Mucosa of stomach (tissue), 1 donor: ENCODE measurements around the gene CMBL.

ENCODE experiments used
- H3K27me3 ChIP-seq: one replicate; pipeline ENCODE4 v1.7.0; 2013; ENCODE audit warnings: mild to moderate bottlenecking, low read length; ENCODE audit not compliant: control insufficient read depth, insufficient read depth
- H3K36me3 ChIP-seq: one replicate; pipeline ENCODE4 v1.7.0; 2013; ENCODE audit warnings: low read length; ENCODE audit not compliant: control insufficient read depth, insufficient read depth
- H3K4me1 ChIP-seq: one replicate; pipeline ENCODE4 v1.7.0; 2013; ENCODE audit warnings: mild to moderate bottlenecking, low read length; ENCODE audit not compliant: control insufficient read depth, insufficient read depth
- H3K4me3 ChIP-seq: one replicate; pipeline ENCODE4 v1.7.0; 2013; ENCODE audit warnings: low read length
- H3K9ac ChIP-seq: one replicate; pipeline ENCODE4 v1.7.0; 2013; ENCODE audit warnings: mild to moderate bottlenecking, low read length, moderate library complexity
- H3K9me3 ChIP-seq: one replicate; pipeline ENCODE4 v1.7.0; 2013; ENCODE audit warnings: mild to moderate bottlenecking, low read length, moderate library complexity; ENCODE audit not compliant: control insufficient read depth
- donor health status: Pancreatic carcinoma.

CMBL gene

DNA sequence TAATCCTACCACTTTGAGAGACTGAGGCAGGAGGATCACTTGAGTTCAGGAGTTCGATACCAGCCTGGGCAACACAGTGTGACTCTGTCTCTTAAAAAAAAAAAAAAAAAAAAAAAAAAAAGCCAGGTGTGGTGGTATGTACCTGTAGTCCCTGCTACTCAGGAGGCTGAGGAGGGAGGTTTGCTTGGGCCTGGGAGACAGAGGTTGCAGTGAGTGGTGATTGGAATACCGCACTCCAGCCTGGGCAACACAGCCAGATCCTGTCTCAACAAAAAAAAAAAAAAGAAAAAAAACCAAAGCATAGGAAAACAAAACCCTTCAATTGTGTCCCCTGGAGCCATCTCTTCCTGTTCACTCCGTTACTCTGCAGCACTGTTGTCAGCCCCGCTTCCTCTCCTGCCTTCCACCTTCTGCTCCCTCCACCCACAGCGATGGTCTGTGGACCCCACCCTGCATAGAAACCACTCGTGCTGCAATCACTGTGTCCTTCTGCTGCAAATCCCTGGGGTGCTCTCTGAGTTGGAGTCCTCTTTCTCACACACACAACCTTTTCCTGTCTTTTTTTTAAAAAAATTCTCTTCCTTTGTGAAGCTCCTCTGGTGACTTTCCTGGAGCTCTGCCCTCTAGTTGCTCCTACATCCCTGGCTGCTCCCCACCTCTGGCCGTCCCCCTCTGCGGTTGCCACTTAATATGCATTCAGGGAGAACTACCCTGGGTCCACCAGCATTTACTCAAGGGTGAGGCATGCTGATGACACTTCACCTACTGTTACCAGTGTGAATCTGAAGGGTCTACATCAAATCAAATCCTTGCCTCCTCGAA lies 35.4 kb downstream of the CMBL start:
- H3K4me1 ChIP-seq: peaks cover 16% of the 10 kb centered on the region

DNA sequence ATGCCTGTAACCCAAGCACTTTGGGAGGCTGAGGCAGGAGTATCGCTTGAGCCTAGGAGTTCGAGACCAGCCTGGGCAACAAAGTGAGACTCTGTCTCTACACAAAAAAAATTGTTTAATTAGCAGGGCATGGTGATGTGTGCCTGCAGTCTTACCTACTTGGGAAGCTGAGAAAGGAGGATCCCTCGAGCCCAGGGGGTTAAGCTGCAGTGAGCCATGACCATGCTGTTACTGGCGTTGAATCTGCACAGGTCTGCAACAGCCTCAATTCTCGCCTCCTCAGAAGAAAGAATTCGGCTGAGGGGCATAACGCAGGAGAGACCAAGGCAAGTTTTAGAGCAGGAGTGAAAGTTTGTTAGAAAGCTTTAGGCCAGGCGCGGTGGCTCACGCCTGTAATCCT lies 39.6 kb downstream of the CMBL start:
- Histone ChIP-seq H3K9ac (no peak overlapping the region), H3K4me3 (no peak overlapping the region), H3K4me1 (peaks cover 14% of the 10 kb centered on the region), H3K36me3 (peaks cover 7% of the 10 kb centered on the region), H3K9me3 (no peaks in the 10 kb centered on the region), H3K27me3 (no peaks in the 10 kb centered on the region)

More for the DNA sequence above, 35.4 kb downstream of the CMBL start:
- H3K36me3 ChIP-seq: no peaks in the 10 kb centered on the region
- H3K4me3 ChIP-seq: no peak overlapping the region
- H3K27me3 ChIP-seq: no peaks in the 10 kb centered on the region
- no peaks in the 10 kb centered on the region for H3K9me3 ChIP-seq
- H3K9ac ChIP-seq: no peak overlapping the region

GRCh38 chr5:10266839-10267238 lies 40.9 kb downstream of the CMBL start:
- Histone ChIP-seq H3K9me3 (no peaks in the 10 kb centered on the region), H3K4me1 (peaks cover 8% of the 10 kb centered on the region), H3K9ac (no peak overlapping the region), H3K27me3 (no peaks in the 10 kb centered on the region), H3K36me3 (peaks cover 7% of the 10 kb centered on the region), H3K4me3 (no peak overlapping the region)

DNA sequence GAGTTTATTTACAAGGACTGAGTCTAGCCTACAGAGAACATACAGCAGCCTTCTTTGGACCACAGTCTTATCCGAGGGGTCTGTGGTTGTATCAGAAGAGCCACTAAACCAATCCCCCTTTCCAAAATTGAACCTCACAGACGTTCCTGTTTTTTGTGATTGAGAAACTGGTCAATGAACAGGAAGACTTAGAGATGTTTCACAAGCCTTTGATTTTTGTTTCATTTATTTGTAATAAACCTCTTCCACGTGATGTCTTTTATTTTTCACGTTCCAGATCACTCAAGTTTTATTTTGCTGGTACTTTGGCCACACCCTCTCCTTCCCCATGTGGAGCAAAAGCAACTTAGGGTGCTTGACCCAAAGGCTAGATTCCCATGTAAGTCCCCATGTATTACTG lies 41.6 kb downstream of the CMBL start:
- H3K9ac ChIP-seq: no peak overlapping the region
- no peaks in the 10 kb centered on the region for H3K9me3 ChIP-seq
- no peaks in the 10 kb centered on the region for H3K27me3 ChIP-seq
- peaks cover 8% of the 10 kb centered on the region for H3K4me1 ChIP-seq
- no peak overlapping the region for H3K4me3 ChIP-seq
- peaks cover 7% of the 10 kb centered on the region for H3K36me3 ChIP-seq

DNA sequence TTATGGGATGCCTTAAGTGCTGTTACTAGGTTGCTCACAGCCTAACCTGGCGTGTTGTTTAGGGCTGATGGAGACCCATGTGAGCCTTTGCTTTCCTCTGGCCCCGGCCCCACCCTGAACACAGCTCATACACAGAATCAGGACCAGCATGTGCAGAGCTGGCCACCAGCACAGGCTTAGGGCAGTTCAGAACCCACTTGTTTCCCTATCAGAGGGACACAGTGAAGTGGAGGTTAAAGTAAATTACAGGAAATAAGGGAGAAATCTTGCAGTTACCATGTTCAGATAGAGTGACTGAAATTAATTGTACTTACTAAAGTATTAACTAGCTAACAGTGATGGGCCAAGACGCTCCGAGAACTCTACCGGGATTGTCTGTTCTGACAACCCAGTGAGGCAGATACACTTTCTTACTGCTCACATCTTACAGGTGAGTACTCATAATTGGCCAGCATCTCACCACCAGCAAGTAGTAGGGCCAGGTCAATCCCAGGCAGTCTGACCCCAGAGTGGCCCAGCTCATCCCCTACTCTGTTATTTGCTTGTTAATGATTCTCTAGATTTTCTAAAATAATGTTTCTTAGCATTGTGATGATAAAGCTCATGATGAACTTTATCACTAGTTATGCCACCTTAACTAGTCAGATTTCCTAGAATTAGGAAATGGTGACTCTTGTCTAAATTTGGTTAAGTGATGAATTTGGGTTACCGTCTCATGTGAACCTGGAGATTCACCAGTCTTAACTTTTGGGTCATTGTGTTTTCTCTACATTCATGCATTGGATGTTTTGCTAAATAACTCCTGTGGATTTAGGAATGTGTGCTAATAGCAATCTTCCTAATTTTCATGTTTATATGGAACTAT lies 42.2 kb downstream of the CMBL start:
- peaks cover 8% of the 10 kb centered on the region for H3K4me1 ChIP-seq
- H3K9me3 ChIP-seq: no peaks in the 10 kb centered on the region
- H3K9ac ChIP-seq: no peak overlapping the region
- no peak overlapping the region for H3K4me3 ChIP-seq
- no peaks in the 10 kb centered on the region for H3K27me3 ChIP-seq
- H3K36me3 ChIP-seq: peaks cover 13% of the 10 kb centered on the region

DNA sequence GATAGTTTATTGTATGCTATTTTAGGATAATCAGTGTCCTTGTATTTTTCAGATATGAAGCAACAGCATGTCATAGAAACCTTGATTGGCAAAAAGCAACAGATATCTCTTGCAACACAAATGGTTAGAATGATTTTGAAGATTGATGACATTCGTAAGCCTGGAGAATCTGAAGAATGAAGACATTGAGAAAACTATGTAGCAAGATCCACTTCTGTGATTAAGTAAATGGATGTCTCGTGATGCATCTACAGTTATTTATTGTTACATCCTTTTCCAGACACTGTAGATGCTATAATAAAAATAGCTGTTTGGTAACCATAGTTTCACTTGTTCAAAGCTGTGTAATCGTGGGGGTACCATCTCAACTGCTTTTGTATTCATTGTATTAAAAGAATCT lies 43.1 kb downstream of the CMBL start:
- peaks cover 15% of the 10 kb centered on the region for H3K36me3 ChIP-seq
- no peak overlapping the region for H3K4me3 ChIP-seq
- no peaks in the 10 kb centered on the region for H3K27me3 ChIP-seq
- H3K9ac ChIP-seq: no peak overlapping the region
- peaks cover 8% of the 10 kb centered on the region for H3K4me1 ChIP-seq
- no peaks in the 10 kb centered on the region for H3K9me3 ChIP-seq

DNA sequence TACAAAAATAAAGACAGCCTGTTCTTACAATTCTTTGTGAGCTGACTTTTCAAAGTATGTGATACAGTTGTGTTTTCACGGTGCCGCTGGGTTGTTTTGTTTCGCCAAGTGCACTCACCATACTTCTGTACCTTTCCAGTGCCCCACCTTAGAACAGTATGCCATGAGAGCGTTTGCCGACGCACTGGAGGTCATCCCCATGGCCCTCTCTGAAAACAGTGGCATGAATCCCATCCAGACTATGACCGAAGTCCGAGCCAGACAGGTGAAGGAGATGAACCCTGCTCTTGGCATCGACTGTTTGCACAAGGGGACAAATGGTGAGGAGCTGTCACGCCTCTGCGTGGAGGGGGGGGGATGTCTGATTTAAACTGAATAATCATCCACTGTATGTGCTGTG lies 44.7 kb downstream of the CMBL start:
- H3K27me3 ChIP-seq: no peaks in the 10 kb centered on the region
- H3K4me3 ChIP-seq: no peak overlapping the region
- peaks cover 21% of the 10 kb centered on the region for H3K36me3 ChIP-seq
- H3K9ac ChIP-seq: no peak overlapping the region
- peaks cover 8% of the 10 kb centered on the region for H3K4me1 ChIP-seq
- H3K9me3 ChIP-seq: no peaks in the 10 kb centered on the region

DNA sequence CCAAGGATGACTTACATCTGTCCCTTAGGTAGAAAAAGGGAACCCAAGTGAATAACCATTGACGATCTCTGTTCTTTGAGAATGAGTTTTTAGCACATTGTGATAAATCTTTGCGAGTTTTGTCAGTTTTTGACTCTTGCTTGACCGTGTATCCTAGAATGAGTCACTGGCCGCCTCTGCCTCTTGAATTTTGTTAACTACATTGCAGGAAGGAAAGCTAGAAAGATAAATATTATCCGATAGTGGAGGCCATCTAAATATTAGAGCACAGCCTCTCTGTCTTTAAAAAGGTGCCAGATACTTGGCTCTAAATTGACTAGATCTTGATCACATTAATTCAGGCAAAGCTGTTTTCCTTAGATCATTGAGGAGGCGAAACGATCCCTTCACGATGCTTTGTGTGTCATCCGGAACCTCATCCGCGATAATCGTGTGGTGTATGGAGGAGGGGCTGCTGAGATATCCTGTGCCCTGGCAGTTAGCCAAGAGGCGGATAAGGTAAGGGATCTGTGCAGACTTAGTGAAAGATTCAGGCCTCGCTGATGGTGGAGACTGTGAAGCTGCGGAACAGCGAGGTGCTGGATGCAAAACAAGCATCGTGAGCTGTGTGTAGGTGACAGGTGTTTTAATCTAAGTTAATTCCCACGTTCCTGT lies 45.5 kb downstream of the CMBL start:
- Histone ChIP-seq H3K27me3 (no peaks in the 10 kb centered on the region), H3K36me3 (peaks cover 21% of the 10 kb centered on the region), H3K4me1 (peaks cover 6% of the 10 kb centered on the region), H3K9me3 (no peaks in the 10 kb centered on the region), H3K9ac (no peak overlapping the region), H3K4me3 (no peak overlapping the region)

DNA sequence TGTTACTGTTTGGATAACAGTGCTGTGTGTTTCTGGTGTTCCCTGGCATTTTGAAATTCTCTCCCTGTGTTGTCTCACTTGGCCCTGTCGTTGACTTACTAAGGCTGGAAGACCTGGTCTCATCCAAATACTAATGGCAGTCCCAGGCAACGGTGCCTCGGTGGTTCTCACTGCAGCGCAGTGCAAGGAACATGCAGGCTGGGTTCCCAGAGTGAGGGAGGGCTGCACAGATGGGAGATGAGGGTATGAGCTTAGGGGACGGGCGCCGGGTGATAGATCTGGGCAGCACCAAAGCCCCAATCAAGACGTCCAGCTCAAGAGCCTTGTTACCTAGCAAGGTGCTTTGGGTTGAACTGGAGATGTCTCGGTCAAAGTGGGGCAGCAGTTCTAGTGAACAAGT lies 46.6 kb downstream of the CMBL start:
- Histone ChIP-seq H3K9ac (no peak overlapping the region), H3K4me3 (no peak overlapping the region), H3K36me3 (peaks cover 21% of the 10 kb centered on the region), H3K4me1 (no peaks in the 10 kb centered on the region), H3K9me3 (no peaks in the 10 kb centered on the region), H3K27me3 (no peaks in the 10 kb centered on the region)

DNA sequence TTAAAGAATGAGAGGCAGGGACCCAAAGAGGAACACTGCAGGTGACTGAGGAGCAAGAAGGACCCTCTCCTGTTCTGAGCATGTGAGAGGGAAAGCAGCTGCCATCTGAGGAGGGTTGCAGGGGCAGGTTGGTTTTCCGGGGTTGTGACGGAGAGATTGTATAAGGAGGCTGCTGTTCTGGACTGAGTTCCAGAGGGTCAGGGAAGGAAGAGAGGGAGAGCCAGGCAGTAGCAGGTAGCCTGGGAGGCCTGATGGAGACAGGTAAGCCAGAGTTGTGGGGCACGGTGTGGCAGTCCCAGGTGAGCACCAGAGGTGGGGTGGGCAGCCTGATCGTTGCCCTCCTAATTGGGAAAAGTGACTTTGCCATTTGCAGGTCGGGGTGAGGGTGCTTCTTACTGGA lies 47.8 kb downstream of the CMBL start:
- H3K9ac ChIP-seq: no peak overlapping the region
- no peaks in the 10 kb centered on the region for H3K27me3 ChIP-seq
- no peaks in the 10 kb centered on the region for H3K4me1 ChIP-seq
- H3K4me3 ChIP-seq: no peak overlapping the region
- H3K36me3 ChIP-seq: peaks cover 21% of the 10 kb centered on the region
- no peaks in the 10 kb centered on the region for H3K9me3 ChIP-seq

- Histone ChIP-seq H3K9ac (no peak overlapping the region), H3K4me1 (no peaks in the 10 kb centered on the region), H3K36me3 (peaks cover 14% of the 10 kb centered on the region), H3K27me3 (no peaks in the 10 kb centered on the region), H3K4me3 (no peak overlapping the region), H3K9me3 (no peaks in the 10 kb centered on the region)
These were observed 49.8 kb downstream of the CMBL start for GRCh38 chr5:10257870-10258269.

GRCh38 chr5:10254686-10255085 lies 53.0 kb downstream of the CMBL start:
- H3K36me3 ChIP-seq: peaks cover 7% of the 10 kb centered on the region
- H3K4me1 ChIP-seq: peaks cover 14% of the 10 kb centered on the region
- no peaks in the 10 kb centered on the region for H3K9me3 ChIP-seq
- H3K27me3 ChIP-seq: no peaks in the 10 kb centered on the region
- no peak overlapping the region for H3K9ac ChIP-seq
- H3K4me3 ChIP-seq: no peak overlapping the region
